ENCODE results near the gene PKM.
"Not testable (repeated sequence)": the region's sequence is repeated elsewhere in the genome, so short reads cannot be mapped to it uniquely, and the experiment has no call there.

Gene PKM

GRCh38 chr15:72231066-72231832 lies at the start of gene PKM:
PKM (minus strand) TSS chr15:72231190; CDS start chr15:72219097, 12,093 bp downstream.
- DNase-seq = peak; percentile 90 to 95

- no peak for DNase-seq
Measured at GRCh38 chr15:72280751-72281150, 49.8 kb upstream of the PKM start.

GRCh38 chr15:72278737-72279136 lies 47.7 kb upstream of the PKM start:
- DNase-seq = no peak

DNA sequence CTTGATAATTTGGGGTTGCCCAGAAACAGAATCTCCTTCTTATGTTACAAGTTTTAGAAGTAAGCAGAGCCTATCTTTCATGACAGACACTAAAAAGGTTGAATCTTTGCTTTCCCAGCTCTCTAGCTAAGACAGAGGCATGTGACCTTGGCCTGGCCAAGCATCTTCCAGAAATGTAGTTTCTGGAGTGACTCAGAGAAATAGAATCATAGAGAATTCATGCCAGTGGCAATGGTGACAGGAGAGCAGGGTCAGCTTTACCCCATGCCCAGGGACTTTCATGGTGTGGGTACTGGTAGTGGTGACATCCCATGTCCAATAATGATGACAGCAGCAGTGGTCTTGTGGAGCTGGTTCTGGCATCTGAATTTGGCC lies 45.3 kb upstream of the PKM start:
- DNase-seq = no peak

DNA sequence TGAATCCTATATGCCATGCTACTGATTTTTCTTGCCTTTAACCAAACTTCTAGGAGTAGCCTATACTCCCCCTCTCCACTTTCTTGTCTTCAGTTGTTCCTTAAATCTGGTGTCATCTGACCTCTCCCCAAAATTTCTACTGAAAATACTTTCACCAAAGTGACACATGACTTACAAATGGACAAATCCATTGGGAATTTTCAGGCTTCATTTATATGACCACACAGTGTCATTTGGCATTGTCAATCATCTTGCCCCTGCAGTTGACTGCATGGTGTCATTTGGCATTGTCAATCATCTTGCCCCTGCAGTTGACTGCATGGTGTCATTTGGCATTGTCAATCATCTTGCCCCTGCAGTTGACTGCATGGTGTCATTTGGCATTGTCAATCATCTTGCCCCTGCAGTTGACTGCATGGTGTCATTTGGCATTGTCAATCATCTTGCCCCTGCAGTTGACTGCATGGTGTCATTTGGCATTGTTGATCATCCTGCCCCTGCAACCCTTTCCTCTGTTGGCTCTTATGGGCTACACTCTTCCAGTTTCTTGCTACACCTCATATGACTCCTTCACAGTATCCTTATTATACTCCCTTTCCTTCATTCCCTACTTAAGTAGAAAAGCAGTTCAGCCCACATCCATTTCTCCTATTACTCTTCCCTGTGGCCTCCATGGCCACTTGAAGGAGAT lies 44.8 kb upstream of the PKM start:
- not testable (repeated sequence) for DNase-seq

DNA sequence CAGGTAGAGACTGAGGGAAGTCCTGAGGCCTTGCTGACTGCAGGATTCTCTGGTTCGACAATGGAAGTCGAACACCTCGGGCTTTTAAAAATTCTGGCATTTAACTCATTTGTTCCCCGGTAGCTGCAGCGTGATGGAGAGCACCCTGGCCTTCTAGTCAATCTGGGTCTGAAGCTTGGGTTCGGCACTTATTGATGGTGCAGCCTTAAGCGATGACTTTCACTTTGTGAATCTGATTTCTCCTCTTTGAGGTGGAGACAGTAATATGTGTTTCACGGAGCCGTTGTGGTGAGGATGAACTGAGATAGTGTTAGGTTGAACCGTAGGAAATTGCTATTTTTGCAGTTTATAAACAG lies 42.0 kb upstream of the PKM start:
- no peak for DNase-seq

DNA sequence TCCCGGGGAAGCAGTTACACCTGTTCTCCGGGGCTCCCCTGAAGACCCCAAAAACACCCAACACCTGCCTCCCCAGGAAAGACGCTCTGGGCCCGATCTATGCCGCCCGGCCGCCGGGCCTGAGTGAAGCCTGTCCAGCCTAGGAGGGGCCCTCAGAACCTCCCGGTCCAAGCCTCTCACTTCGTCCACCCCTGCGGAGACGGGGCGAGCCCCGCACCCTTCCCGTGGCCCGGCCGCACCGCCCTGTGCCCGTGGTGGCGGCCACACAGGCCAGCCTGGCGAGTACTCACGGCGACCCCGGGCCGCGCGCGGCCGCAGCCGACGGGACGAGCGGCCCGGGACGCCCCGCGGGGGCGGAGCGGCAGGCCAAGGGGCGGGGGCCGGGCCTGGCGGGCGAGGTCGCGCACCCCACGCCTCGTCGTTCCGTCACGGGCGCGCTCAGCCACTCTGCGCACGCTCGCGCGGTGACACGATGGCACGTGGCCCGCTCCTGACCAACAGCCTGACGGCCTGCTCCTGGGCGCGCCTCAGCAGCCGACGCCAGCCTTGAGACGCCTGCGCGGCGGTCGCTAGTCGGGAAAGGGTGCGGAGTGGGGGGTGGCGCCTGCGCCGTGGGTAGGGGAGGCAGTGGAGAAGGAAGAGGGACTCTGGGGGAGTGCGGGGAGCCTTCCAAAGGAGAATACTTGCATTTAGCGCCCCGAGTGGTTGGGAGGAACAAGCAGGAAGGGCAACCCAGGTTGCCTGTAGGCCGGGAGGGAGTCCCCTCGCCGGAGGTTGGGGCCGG lies 41.4 kb upstream of the PKM start, which contains the start of gene PARP6:
Gene PARP6 (minus strand): TSS at position 342 of the 784 bp plus-strand sequence. CDS start 5,077 bp downstream, outside the sequence.
- peak; percentile 99 for DNase-seq

DNA sequence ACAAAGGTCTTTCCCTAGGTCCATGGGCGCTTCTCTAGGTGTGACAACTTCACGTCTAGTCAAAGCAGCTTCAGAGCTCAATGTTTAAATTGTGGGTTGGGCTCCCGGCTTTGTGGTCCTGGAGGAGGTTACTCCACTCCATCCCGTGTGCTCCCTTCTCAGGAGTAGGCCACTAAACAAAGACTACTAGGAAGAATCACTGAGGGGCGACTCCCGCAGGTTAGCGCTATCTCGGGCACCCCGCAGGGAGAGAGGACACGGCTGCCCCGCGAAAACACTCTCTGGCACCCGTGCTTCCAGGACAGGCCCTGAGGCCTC lies 40.9 kb upstream of the PKM start:
- no peak for DNase-seq

GRCh38 chr15:72271221-72271620 lies 40.2 kb upstream of the PKM start:
- DNase-seq = no peak

DNA sequence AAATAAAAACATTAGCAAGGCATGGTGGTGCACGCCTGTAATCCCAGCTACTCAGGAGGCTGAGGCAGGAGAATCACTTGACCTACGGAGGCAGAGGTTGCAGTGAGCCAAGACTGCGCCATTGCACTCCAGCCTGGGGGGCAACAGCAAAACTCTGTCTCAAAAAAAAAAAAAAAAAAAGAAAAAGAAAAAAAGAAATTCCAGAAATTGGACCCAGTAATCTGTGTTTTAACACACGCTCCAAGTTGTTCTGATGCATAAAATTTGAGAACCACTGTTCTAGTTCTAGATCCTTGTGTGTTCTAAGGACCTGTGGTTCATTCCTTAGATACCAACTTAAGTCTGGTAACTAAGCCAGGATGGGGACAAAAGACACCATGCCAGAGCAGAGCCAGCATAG lies 38.7 kb upstream of the PKM start:
- DNase-seq = no peak

DNA sequence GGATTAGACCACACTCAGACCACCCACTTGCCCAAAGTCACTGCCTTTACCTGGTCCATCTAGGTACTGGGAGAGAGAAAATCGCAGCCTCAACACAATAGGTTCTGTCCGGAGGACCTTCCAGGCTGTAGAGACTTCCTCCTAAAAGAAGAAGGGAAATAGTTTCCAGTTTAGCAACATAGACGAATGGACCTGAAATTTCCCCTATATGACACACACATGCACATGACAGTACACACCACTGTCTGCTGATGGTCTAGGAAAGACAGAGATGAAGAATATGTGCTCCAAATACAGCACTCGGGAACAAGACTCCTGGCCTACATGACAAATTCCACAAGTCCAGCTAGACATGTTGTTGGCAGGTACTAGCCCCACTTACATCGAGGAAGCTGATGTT lies 34.0 kb upstream of the PKM start:
- no peak for DNase-seq

GRCh38 chr15:72252663-72253299 lies 21.8 kb upstream of the PKM start:
- no peak for DNase-seq

GRCh38 chr15:72249142-72249810 lies 18.3 kb upstream of the PKM start:
- no peak for DNase-seq

DNA sequence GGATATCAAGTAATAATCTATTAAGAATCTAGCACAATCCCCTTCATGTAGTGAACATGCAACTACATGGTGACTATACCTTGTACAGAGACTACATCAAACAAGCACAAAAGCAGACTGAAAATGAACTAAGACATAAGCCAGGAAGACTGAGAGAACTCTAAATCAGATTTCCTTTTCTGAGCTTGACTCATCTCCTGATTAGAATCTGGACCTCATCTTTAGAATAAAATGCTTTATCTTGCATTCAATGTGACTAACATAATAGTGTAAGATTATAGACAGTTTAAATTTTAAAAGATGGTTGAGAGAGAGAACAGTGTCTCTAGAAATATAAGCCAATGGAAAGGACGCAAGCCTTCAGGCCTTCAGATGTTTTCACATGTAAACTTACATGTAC lies 17.5 kb upstream of the PKM start:
- DNase-seq = no peak

DNA sequence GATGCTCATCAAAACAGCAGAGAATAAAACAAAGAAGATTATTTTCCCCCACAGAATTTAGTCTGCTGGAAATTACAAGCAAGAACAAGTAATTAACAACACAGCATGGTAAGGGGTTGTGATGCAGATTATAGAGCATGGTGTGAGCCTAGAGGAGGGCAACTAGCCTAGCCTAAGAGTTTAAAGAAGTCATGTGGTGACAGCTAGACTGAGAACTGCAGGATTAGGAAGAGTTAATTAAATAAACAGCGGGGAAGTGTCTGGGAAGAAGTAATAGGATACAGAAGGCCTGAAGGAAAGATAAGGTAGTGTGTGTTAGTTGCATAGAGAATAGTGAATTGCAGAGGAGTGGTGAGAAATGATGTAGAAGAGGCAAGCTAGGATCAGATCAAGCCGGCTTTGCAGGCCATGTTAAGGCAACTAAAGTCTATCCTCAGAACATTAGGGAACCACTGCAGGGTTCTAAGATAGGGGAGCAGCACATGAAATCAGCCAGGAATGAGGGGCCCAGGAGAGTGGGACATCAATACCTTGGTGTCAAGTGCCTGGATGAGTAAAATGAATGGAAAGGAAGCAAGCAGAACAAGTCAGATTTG lies 11.9 kb upstream of the PKM start:
- DNase-seq = no peak

- DNase-seq = no peak
Measured at GRCh38 chr15:72239652-72240051, 8.7 kb upstream of the PKM start.

GRCh38 chr15:72238586-72238985 lies 7.6 kb upstream of the PKM start:
- DNase-seq = no peak

- no peak for DNase-seq
Measured at GRCh38 chr15:72237853-72238224, 6.8 kb upstream of the PKM start.

DNA sequence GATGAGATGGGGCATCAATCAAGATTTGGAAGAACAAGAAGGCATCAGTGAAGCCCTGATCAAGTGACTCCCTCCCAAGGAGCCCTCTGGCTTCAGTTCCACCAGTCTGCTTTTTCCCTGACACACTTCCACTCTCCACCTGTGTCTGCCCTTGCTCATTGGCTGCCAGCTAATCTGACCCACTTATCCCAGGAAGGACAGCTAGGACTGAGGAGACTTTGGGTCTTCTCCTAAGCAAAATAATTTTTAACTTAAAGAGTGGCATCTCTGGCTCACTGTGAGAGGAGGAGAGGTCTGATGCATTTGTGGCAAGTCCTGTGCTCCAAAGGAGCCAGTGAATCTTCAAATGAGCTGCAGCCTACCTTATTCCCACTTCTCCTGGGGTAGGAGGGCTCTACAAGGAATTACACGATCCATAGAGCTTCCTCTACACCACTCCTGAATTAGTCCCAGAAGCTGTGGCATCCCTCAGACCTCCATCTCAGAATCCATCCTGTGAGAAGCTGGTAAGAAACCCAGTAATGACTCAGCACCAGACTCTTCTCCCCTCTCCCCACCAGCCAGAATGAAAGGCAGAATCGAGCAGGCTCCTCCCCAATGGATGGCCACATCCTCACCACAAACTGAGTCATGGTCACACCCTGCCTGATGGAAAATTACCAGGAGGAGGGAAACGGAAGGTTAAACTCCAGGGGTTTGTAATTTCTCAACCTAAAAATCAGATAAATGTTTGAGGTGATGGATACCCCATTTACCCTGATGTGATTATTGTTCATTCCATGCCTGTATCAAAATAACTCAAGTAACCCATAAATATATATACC lies 6.3 kb upstream of the PKM start:
- peak; percentile 41 to 64 for DNase-seq

DNA sequence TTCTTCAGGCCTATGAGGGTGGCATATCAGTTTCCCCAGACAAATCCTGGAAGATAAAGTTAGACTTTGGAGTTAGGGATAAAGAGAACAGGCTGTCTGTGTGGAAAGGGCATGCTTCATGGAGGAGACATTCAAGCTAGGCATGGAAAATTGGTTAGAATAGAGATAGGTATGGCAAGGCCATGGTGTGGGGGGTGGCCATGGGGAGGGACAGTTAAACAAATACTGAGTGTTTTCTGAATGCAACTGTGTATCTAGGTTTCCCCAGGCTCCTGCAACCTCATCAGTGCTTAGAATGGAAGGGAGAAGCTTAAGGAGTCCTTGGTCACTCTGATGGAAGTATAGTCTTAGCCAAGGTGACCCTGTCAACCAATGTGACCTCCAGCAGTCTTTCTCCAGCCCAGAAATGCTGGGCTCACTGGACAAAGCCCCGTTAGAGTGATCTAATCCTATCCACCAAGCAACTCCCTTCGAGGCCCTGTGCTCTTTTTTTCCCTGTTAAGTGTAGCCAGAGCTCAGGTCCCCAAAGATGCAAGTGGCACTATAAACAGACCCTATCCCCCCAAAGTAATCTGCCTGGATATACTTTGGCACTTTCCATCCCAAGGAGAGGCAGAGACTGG lies 5.5 kb upstream of the PKM start:
- no peak for DNase-seq

GRCh38 chr15:72235298-72235697 lies 4.3 kb upstream of the PKM start:
- no peak for DNase-seq

Data from CD4-positive, alpha-beta T cell treated with Interferon alpha-2 for 1 hour (primary cell).